Activated naive CD4-positive, alpha-beta T cell (primary cell): Measurements from ENCODE around the gene FBXO8.

ENCODE experiments used
- DNase-seq, 4 experiments: peaks; one replicate each; lab custom pipeline; 2025; lab: John Stamatoyannopoulos, UW

Gene FBXO8

DNA sequence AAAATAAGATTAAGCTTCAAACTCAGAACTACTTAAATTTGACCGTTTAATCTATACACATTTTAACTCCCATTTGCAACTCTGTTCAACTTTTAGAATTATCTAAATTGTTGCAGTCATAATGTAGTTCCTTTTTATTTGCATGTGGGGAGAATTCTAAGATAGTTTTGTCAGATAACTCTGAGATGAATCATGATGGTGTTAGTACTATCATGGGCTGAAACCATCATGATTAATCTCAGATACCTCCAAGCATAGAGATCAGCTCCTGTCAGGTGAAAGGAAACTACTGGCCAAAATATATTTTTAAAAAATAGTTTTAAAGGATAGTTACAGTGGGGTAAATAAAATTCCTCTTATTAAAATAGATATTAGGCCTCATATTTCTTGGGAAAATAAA, 39.0 kb downstream of the FBXO8 start:
- no peak for DNase-seq

DNA sequence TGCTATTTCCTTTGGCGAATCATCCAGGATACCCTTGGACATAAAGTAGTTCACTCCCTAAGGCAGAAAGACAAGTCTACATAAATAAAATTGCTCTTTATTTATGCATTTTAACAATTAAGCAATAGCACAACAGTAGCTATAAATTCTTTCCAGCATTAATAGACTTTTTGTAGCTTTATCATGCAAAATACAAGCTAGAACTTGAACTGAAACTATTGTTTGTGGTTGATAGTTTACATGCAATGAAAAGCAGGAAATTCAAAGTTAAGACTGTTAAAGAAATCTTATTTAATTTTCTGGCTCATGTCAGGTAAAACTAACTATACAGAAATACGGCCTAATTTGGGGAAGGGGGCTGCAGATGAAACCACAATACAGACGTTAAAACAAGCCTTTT, 42.3 kb downstream of the FBXO8 start:
- no peak for DNase-seq

GRCh38 chr4:174236359-174236758, 47.1 kb downstream of the FBXO8 start:
- DNase-seq, result no peak

DNA sequence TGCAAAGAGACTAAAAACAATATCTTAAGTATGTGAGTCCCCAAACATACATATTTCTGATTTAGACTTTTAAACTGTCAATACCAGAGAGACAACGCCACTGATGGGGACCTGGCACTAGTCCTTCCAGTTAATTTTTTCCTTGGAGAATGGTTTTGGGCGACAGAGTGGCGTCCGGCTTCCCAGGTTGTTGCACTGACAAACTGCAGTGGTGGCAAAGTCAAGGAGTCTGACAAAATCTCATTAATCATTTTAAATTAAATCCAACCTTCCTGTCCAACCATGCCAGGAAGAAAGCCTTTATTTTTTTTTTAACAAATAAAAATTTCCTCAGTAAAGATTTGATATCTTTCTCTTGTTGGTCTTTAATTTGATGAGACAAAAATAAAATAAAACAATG, 52.8 kb downstream of the FBXO8 start:
- DNase-seq, result no peak

GRCh38 chr4:174230148-174230547, 53.3 kb downstream of the FBXO8 start:
- no peak for DNase-seq

DNA sequence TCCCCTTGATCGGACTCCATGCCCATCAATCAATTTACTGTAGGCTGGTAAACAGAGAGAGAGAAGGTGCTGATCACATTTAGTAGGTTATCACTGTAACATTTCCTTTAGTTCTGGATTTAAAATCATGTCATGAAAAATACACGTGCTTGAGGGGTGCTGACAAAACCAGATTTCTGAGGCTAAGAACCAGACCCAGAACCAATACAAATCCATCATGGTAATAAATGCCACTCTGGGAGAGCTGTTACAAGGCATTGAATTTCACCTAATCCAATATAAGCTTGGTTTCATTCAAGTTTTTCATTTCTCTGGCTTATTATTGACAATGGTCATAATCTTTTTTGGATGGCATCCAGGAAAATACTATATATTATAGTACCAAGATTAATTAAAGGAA, 54.5 kb downstream of the FBXO8 start:
- DNase-seq, result no peak

DNA sequence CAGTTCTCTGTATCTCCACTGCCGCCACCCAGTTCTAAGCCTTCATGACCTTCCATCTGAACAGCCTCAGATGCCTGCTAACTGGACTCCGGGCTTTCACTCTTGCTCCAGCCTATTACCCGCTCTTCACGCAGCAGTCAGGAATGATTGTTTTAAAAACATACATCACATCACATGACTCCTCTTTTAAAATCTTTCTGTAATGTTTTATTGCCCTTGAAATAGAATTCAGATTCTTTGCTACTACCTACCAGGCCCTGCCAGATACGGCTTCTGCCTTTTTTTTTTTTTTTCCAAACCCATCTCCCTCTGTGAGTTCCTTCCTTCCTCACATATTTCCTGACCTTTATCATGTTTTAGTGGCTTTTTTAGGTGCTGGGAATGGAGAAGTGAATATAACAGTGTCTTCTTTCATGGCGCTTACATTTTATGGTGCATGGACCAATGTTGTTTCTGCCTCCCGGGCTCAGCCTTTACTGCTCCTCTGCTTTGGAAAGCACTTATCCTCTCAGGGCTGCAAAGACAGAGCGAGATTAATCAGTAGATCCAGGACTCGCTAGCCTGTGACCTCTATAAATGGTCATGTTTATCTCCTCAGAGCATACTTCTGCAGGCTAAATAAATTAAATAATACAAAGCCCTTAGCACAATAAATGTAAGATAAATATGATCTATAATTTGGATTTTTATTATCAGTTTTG, 58.0 kb downstream of the FBXO8 start:
- DNase-seq, result no peak

GRCh38 chr4:174224550-174224949, 58.9 kb downstream of the FBXO8 start:
- no peak for DNase-seq

- no peak for DNase-seq
These were observed 61.1 kb downstream of the FBXO8 start for GRCh38 chr4:174222266-174222872.

DNA sequence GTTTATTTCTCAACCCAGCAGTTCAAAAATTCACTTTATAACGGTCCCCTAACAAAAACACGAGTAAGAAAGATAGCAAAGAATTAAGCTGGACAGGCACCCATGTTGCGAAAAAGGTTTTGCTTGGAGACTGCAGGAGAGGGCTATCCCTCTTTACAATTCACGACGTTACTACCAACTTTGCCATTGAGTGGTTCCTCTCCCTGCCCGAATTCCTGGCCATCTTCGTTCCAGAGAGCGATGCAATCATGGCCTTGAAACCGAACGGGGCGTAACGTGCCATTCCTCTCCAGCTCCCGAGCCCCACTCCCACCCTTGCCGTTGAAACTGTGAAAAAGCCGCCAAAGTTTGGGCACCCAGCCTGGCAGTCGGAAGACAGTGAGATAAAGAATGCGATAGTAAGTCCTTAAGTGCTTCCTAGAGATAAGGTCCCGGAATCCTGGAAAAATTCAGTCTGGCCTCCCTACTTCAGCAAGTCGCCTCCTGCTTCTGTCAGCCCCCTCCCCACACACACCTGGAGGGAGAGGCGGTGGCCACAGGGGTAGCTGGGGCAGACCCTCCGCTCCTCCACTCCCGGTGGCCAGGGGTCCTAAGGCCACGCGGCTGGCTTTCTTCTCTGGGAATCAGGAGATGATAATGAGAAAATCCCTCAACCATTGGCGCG, 65.2 kb downstream of the FBXO8 start:
- no peak for DNase-seq

DNA sequence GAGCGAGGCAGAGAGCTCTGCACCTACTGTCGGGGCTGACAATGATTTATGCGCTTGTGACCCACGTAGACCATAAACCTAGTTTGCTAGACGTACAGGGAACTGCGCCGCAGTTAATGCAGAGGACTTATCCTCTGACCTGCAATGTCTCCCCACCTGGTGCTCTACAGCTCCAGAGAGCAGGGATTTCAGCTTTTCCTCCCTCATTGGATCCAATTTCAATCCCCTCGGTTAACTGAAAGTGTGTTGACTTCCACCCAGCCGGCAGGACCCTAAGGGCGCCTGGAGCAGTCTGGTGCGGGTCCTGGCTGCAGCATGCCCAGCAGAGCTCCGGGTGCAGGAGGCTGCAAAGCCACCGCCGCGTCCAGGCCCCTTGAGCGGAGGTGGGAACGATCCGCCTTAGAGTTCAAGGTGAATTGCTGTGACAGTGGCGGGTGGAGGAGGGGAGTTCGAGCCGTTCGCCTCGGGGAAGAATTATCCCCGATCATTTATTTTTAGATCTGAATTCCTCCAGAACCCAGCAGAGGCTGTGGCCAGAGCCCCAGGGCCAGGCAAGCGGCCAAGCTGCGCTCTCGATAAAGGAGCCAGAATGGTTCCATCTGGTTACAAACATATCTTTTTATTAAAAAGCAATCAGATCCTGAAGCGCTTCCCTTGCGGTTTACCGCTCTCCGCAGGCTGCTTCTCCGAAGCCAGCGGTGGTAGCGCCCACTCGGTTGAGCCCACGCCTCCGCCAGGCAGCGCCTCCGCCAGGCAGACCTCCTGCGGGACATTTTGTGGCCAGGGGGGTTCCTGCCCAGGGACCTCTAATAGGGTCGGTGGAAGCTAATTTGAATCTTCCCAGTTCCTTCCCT, 66.0 kb downstream of the FBXO8 start:
- DNase-seq, result no peak

DNA sequence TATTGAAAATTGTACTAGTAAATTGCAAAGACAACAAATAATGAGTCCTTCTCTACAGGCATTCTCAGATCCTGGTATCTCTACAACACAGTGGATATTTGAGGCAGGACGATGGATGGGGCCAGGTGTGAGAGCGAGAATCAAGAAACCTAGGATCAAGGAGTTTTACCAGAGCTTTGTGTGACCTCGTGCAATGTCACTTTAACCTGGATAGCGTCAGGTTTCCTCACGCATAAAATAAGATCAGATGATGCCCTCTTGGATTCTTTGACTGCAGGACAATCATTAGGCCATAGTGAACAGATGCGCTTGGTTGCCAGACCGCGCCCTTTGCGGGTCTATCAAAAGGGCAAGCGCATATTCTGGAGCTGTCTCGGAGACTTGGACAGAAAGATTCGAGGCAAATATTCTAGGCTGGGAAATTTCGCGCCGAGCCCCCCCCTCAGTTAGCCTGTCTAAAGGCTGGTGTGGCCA, 66.6 kb downstream of the FBXO8 start:
- DNase-seq, result no peak

DNA sequence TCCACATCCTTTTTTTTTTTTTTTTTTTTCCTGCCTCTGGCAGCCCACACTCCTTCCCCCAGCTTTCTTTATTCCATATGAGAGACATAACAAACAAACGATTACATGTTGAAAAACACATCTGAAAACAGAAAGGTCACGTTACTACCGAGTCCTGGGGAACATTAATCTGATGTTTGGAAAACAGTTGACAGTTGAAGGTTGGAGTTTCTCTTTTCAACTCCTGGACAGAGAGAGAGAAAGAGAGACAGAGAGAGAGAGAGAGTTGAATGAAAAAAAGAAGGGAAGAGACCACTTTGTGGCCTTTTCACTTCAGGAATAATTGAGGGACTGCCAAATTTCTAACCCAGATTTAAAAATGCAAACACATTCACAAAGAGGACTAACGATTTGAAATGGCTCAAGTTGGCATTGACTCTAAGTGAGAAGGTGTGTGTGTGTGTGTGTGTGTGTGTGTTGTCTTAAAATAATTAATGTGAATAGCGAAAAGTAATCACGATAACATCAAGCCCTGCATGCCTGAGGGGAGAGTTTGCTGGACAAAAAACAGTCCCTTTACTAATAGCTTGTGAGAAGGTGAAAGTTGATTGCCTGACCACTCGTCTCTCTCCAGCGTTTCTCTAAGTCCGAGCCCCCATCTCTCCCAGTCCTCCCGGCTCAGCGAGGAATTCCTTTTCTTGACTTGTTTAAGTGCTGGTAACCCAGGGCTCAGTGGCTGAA, 67.3 kb downstream of the FBXO8 start:
- DNase-seq, result no peak

DNA sequence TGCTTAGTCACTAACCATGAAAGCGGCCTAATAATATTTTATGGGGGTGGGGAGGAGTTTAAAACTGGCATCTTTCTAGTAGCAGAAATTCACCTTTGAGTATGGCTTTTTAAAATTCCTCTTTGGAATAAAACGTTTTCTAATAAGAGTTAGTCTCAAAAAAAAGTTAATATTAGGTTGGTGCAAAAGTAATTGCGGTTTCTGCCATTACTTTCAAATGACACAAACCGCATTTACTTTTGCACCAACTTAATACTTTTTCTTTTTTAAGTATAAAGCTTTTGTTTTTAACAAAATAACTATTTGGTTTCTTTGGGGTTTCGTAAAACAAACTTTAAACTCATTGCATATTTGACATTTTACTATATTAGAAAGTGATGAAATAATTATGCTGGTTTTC, 68.4 kb downstream of the FBXO8 start:
- no peak for DNase-seq

DNA sequence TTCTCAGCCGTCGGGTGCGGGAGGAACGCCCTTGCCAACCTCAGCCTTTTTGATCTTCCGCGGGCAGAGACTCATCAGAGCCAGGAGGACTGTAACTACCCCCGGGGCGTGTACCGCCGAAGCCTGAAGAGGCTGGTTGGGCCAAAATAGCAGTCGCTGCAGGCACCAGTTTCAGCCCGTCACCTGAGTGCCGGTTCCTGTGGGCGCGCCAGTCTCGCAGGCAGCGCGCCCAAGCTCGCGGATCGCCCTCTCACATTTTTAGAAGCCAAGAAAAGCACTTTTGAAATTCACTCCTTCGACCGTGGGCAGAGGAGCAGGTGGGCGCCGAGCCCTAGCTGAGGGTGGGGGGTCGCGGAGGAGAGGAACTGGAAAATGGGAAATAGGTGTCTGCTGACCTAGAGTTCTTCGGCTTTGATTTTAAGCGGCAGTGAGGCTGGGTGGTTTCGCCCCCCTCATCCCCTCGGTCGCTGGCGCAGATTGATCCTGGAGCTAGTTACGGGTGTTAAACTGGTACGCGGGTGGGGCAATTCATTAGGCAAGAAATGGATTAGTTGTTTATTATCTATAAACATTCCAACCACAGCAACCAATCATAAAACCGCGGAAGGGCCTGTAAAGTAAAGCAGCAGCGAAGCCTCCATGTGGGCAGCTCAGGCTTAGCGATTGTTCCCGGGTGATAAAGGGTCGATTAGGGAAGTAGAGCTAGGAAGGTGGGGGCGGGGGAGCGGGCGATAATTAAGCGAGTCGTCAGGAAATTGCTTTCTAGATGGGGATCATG, 69.2 kb downstream of the FBXO8 start:
- DNase-seq, result no peak

DNA sequence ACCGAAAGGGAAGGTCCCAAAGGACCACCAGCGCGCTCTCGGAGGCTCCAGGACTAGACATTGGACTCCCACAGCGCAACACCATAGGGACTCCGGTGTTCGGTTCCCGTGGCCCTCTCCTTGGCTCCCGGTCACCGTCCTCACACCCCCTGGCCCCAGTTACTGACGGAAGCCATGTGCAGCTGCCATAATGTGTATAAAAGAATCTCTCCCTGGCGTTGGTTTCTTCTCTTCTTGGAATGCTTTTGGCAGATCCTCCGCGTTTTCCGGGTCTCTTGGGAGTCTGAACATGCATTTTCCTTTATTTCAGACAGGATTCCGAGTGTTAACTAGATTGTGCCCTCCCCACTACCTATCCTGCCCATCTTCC, 69.8 kb downstream of the FBXO8 start:
- no peak for DNase-seq

DNA sequence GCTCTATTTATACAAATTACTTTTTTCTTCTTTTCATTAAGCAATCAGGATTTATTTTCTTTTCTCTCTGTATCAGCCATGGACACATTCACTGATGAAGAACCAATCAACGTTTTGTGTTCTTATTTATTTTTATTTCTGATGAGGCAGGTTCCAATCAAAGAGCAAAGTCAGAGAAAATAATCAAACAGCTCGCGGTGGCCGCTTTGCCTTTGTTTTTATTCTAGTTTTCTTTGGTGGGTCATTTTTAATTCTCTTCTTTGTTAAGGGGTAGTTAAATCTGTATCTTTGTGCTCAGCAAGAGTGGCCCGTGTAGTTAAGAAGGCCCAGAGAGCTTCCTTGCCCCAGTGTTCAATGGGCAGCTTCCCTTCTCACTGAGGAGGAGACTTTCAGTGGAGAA, 71.4 kb downstream of the FBXO8 start:
- no peak for DNase-seq

DNA sequence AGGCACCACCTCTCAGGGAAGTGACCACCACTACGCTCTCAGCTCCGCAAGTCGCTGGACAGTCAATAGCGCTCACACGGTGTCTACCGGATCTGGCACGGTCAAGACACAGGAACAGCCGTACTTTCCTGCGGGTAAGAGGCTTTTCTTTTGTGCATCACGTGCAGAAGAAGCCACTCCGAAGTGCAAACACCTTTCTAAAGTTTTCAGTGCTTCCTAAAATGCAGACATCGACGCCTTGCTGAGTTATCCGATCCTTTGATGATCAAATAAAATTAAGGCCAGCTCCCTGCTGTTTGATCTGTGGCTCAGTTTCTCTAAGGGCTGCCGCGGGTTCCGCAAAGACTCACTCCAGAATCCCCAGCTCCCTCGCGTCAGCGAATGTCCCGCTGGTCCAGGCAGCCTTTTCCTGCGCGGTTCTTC, 71.8 kb downstream of the FBXO8 start:
- no peak for DNase-seq

- DNase-seq, result no peak
These were observed 72.4 kb downstream of the FBXO8 start for GRCh38 chr4:174210952-174211490.

- no peak for DNase-seq
These were observed 73.1 kb downstream of the FBXO8 start for GRCh38 chr4:174210354-174210753.

DNA sequence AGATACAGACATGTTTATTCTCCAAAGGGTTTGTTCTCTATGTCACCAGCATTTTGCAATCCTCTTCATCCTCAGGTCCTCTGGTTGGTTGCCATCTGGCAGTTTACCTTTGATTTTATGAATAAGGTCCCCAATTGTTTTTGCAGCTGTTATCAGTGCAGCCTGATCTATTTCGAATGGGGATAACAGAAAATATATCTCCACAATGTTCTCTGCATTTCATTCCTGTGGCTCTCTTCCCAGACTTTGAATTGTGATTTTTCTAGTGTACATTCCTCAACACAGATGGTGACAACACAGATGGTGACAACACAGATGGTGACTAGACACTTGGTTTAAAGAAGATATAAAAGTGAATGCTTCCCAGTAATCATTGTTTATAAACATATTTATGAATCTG, 74.1 kb downstream of the FBXO8 start:
- no peak for DNase-seq
